Suprapubic skin (tissue), 3 donors: ENCODE results near the gene SLC39A6.

Experiments used
- POLR2AphosphoS5 ChIP-seq, 3 donors: sonication (generic); formaldehyde crosslinking; IDR thresholded peaks; one replicate each; pipeline ENCODE4 v1.6.1; 2017; ENCODE audit warnings: antibody characterized with exemption in 3 of 3
- TF ChIP-seq, protein P1 (sequence below), 2 donors: fragments of 200-600 bp in 1 of 2; fragments of 450-650 bp in 1 of 2; sonication (generic) in 1 of 2; IDR thresholded peaks; one replicate each; pipeline ENCODE4 v1.5.1; 2016 to 2019; ENCODE audit warnings: antibody characterized with exemption in 2 of 2, mild to moderate bottlenecking in 1 of 2, moderate library complexity in 1 of 2

DNA sequence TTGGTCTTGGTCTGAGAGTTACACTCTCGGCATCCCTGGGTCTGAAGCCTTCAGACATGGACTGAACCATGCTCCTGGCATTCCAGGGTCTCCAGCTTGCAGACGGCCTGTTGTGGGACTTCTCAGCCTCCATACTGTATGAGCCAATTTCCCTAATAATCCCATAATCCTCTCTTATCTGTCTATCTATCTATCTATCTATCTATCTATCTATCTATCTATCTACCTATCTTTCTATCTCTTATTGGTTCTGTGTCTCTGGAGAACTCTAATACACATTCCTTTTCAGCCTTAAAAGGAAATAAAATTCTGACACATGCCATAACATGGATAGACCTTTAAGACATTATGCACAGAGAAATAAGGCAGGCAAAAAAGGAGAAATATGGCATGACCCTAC, 24.4 kb downstream of the SLC39A6 start:
- TF ChIP-seq POLR2AphosphoS5 (IDR thresholded peaks at IDR 0.05) = no peak
- TF ChIP-seq, protein P1, sequence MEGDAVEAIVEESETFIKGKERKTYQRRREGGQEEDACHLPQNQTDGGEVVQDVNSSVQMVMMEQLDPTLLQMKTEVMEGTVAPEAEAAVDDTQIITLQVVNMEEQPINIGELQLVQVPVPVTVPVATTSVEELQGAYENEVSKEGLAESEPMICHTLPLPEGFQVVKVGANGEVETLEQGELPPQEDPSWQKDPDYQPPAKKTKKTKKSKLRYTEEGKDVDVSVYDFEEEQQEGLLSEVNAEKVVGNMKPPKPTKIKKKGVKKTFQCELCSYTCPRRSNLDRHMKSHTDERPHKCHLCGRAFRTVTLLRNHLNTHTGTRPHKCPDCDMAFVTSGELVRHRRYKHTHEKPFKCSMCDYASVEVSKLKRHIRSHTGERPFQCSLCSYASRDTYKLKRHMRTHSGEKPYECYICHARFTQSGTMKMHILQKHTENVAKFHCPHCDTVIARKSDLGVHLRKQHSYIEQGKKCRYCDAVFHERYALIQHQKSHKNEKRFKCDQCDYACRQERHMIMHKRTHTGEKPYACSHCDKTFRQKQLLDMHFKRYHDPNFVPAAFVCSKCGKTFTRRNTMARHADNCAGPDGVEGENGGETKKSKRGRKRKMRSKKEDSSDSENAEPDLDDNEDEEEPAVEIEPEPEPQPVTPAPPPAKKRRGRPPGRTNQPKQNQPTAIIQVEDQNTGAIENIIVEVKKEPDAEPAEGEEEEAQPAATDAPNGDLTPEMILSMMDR (IDR thresholded peaks at IDR 0.05) = no peak
